ENCODE results near the gene PTPRN2.

PTPRN2 gene

DNA sequence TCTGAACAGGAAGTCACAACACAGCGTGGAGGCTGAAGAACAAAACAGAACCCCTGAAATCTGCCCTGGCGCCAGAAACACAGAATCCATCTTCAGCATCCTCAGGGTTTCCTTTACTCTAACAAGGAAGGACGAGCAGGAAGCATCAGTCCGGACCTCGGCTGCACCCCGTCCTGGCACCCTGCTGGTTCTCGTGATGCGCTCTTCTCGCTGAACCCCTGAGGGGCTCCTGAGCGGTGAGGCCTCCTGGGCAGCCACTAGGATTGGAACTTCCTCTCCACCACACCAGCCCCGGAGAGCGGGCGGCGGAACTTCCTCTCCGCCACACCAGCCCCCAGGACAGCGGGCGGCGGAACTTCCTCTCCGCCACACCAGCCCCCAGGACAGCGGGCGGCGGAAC, 461.9 kb downstream of the PTPRN2 start:
- DNase-seq: no peak

DNA sequence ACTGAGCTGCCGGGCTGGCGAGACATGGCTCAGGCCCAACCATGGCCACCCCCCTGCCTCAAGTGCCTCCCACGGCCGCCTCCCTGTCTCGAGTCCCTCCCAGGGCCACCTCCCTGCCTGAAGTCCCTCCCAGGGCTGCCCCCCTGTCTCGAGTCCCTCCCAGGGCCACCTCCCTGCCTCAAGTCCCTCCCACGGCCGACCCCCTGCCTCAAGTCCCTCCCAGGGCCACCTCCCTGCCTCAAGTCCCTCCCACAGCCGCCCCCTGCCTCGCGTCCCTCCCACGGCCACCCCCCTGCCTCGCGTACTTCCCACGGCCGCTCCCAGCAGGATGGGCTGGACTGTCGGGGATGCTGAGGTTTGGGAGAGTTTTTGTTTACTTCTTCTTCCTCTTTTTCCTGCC, 462.5 kb downstream of the PTPRN2 start:
- no peak for DNase-seq

GRCh38 chr7:158124671-158125079, 462.9 kb downstream of the PTPRN2 start:
- DNase-seq: no peak

GRCh38 chr7:158123753-158124152, 463.9 kb downstream of the PTPRN2 start:
- DNase-seq: no peak

- no peak for DNase-seq
These were observed 464.4 kb downstream of the PTPRN2 start for GRCh38 chr7:158123214-158123613.

DNA sequence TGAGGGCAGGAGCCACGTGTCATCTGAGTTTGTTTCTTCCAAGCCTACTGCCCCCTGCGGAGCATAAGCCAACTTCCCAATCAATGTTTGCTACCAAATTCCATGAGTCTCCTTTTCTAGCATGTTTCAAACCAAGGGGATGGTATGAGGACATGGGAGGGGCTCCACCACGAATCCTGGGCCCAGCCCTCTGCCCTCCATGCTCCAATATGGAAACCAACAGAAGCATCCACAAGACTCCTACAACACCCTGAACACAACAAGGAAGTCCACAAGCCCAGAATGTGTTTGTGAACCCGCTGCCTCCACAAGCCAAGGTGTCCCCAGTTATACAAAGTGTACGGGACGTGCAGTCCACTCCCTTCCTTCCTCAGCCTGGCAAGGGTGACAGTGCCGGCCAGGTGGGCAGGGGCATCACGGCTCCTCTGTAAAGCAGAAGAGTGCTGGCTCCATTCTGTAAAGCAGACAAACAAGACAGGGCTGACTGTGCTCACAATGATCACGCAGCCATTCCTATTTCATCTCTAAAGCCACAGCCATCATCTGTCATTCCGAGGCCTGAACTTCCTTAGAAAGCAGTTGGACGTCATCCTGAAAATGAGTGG, 466.1 kb downstream of the PTPRN2 start:
- DNase-seq: no peak

- no peak for DNase-seq
These were observed 466.9 kb downstream of the PTPRN2 start for GRCh38 chr7:158120716-158121115.

GRCh38 chr7:158120316-158120715, 467.3 kb downstream of the PTPRN2 start:
- no peak for DNase-seq

GRCh38 chr7:158117341-158118222, 470.0 kb downstream of the PTPRN2 start:
- DNase-seq: no peak

DNA sequence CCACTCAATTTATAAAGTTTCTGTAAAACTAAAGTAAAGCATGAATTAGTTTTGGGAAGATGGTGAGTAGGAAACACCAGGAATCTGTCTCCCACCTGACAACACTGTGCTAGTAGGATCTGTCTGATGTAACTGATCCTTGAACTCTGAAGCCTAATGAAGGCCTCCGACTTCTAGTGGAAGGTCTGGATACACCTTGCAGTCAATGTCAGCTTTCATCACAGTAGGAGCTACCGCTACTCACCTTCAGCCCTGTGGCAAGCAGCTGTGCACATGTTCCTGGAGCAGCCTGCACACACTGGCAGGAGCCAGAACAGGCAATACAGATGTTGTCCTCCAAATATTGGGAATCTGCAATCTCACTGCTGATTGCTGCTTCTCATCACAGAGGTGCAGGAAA, 471.4 kb downstream of the PTPRN2 start:
- DNase-seq: no peak

GRCh38 chr7:158114056-158114850, 473.4 kb downstream of the PTPRN2 start:
- no peak for DNase-seq

DNA sequence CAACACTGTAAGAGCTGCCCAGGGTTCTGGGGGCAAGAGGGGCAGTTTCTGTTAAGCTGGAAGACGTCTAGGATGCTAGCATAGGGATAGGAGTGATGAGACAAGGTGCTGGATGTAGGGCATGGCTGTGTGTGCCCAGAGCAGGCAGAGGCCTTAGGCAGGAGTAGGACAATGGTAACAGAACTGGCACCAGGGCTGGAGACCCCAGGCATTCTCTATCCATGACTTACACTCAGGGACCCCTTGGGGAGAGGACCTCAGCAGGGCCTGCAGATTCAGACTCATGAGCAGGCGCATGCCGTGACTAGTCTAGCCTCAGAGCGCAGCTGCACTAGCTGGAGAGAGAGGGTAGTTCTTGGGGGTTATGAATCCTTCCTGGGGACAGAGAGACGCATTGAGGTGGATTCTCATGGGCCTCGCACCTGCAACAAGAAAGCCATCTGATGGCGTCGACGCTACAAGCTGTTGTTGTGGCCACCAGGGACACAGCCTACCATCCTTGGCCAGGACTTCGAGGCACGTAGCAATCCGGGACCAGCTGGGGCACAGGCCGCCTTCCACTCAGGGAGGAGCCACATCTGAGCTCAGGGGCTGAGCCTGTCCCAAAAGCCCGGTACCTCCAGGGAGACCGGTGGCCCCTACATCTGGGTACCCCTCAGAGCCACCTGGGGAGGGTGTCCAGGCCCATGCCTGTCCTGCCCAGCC, 474.1 kb downstream of the PTPRN2 start:
- no peak for DNase-seq

DNA sequence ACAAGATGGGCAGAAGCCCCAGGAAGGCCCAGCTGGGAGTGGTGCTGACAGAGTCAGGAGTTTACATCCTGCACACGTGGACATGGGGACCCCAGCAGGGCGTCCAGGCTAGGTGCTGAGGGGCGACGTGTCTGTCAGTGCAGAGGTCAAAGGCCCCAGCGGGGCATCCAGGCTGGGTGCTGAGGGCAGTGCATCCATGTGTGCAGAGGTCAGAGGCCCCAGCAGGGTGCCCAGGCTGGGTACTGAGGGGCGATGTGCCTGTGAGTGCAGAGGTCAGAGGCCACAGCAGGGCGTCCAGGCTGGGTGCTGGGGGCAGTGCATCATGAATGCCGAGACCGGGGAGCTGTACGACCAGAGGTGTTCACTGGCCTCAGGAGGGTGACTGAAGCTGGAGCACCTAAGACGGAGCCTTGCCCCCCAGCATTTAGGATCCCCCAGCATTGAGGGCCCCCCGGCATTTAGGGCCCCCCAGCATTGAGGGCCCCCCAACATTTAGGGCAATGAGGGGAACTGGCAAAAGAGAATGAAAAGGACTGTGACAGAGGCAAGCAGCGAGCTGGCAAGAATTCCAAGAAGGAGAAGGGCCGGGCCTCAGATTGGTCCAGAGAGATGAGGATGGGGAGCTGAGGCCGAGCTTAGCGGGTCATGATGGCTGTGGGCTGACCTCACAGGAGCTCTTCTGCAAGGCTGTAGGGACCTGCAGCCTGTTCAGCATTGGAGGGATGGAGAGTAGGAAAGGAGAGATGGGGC, 474.9 kb downstream of the PTPRN2 start:
- no peak for DNase-seq

DNA sequence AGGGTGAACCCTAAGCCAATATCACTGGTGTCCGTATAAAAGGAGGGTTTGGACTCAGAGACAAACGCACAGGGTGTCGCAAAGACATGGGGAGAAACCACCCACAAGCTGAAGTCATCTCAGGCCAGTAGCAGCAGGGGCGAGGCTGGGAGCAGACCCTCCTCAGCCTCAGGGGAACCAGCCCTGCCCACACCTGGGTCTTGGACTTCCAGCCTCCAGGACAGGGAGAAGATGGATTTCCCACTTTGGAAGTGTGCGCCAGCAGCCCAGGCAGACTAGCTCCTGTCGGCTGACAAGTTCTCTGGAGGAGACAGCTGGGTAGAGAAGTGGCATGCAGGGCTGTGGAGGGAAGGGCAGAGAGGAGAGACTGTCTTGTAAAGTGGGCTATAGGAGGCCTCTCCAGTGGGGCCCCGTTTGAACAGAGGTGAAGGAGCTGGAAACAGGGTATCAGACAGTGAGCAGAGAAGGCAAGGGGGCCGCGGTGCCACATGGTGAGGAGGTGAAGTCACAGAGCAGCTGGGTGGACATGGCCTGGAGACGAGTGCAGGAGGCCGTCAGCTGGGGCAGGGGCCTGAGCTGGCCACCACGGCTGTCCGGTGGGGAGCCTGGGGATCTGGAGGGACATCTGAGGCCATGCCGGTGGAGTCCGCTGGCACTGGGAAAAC, 475.6 kb downstream of the PTPRN2 start:
- DNase-seq: no peak

GRCh38 chr7:158111049-158111751, 476.4 kb downstream of the PTPRN2 start:
- DNase-seq: no peak

GRCh38 chr7:158110661-158111048, 477.0 kb downstream of the PTPRN2 start:
- no peak for DNase-seq

DNA sequence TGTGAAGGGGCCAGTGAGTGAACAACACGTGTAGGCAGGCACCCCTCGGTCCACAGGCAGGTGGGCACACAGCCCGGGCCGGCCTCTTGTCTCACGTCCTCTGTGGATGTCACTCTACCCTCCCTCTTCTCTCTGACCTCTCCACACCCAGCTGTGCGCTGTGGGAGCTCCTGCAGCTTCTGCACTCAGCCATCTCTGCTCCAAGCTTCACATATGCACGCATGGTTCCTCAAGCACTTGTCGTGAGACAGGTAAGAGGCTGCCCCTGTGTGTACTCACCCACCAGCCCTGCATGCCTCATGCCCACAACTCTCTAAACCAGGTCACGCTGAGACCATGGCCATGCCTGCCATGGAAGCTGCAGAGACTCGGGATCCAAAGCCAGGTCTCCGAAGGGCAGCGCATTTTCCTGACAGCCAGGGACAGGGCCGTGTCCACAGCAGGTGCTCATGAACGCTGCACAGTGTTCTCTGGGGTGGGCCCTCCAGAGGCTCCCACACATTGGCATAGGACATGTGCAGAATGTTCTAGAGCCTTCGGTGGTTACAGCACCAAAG, 477.5 kb downstream of the PTPRN2 start:
- DNase-seq: no peak

- no peak for DNase-seq
These were observed 478.1 kb downstream of the PTPRN2 start for GRCh38 chr7:158109364-158110033.

DNA sequence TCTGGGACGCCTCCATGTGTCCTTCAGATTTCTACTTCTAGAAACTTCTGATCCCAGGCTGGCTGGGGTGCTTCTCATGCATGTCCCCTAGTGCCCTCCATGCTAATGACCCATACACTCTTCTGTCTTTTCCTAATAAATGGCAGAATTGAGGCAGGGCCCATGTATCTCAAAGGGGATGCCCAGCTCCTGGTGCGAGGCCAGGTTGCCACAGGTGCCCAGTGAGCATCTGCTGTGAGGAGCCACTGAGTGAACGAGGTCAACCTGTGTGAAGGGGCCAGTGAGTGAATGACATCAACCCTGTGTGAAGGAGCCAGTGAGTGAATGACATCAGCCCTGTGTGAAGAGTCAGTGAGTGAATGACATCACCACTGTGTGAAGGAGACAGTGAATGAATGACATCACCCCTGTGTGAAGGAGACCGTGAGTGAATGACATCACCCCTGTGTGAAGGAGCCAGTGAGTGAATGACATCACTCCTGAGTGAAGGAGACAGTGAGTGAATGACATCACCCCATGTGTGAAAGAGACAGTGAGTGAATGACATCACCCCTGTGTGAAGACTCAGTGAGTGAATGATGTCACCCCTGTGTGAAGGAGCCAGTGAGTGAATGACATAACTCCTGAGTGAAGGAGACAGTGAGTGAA, 478.9 kb downstream of the PTPRN2 start:
- DNase-seq: no peak

All from suppressor macrophage (primary cell).